NCI-H510A (cell line): Measurements from ENCODE around the gene DBNL.
A peak's percentile ranks its signal among the peaks of the same experiment; 100 is the strongest.

Experiments
- DNase-seq: peaks from one replicate; lab custom pipeline; 2025; lab: John Stamatoyannopoulos, UW

DBNL gene

DNA sequence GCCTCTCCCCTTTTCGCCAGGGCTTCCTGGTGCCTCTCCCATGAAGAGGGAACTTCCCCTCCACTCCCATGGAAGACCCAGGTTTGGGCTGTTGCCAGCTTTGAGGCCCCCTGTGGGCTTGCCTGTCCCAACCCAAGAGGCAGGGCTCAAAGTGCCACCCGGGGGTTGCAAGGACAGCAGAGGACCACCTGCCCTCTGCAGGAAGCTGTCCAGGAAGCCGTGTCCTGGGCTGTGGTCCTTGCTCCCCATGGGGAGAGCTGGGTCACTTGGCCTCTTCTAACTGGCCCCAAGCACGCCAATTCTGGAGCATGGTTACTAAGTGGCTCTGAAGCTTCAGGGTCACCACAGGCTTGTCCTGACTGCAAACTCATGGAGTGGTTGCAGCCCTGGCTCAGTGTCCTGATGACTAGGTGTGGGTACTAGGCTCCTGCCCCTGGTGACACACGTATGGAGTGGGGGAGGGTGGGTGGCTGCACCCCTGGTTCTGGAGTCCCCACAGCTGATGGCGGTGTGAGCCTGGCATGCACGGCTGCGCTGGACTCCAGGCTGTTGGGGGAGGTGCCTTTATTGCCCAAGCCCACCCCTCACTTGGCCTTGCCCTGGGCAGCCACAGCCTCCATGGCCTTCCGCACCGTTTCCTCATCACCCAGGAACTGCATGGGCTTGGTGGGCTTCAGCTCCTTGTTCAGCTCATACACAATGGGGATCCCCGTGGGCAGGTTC is 17.8 kb downstream of the DBNL start:
- DNase-seq = no peak

DNA sequence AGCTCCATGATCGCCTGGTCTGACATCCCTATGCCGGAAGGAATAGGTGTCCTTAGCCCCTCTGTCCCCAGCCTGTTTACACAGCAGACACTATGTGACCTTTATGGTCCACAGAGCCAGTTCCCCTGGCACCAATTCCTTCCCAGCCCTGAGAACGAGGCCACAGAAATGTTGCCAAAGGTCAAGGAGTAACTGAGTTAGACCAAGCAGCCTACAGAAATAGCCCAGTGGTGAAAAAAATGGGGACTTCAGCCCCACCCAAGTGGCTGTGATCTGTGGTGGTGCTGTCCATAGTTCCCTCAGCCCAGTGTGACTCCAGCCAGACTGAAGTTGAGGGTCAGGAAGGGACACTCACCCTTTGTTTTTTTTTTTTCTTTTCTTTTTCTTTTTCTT is 18.4 kb downstream of the DBNL start:
- DNase-seq = no peak

DNA sequence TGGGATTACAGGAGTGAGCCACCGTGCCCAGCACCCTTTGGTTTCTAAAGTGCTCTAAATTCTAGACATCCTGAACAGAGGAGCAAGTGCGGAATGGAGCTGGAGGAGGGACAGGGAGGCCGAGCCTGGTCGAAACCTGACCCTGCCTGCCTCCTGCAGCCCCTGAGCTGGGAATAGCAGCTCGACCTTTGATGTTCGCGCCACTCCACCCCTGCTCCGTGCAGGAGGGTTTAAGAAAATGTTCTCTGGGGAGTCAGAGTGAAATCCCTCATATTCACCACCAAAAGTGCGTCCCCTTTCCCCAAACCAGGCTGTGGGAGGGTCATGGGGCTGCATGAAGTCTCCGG is 19.0 kb downstream of the DBNL start:
- no peak for DNase-seq

DNA sequence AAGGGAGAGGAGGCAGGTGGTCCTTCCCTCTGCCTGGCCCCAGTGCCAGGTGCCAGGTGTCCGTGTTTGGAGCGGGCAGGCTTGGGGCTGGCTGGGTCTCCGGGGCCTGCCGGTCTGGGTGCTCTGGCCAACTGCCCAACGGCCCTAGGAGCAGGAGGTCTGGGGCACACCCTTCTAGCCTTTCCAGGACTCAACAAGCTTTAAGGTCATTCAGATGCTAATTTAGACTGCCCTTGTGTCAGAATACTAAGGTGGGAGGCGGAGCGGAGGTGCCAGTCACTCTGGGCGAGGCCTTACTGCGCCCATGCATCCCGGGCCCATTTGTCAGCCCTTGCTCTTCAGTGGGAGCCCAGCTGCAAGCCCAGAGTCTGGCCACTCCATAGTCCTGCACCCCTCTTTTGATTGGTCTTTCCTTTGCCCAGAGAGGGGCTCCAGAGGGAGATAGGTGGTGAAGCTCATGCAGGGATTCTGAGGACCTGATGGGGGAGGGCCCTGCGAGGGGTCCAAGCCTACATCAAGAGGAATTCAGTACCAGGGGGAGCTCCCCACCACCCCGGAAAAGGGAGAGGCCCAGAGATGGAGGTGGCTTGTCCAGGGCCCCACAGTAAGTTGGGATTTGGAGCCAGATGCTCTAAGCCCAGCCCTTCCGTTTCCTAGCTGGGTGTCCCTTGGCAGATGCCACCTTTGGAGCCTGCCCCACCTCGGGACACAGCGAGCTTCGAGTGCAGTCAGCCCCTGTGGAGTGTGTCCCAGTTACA is 19.6 kb downstream of the DBNL start:
- no peak for DNase-seq

DNA sequence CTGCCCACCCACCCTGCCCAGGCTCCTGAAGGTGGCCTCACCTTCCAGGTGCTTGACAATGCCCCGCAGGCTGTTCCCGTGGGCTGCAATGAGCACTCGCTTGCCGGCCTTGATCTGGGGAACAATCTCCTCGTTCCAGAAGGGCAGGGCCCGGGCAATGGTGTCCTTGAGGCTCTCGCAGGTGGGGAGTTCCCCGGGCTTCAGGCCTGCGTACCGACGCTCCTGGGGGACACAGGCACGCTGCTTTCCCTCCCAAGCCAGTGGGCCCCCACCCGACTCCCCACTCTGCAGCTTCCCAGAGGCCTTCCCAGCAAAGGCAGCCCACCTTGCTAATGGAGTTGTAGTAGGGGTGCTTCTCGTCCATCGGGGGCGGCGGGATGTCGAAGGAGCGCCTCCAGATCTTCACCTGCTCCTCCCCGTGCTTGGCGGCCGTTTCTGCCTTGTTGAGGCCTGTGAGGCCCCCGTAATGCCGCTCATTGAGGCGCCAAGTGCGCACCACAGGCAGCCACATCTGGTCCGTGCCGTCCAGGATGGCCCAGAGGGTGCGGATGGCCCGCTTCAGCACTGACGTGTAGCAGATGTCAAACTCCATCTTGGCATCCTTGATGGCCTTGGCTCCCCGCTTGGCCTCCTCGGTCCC is 20.4 kb downstream of the DBNL start:
- DNase-seq = no peak

DNA sequence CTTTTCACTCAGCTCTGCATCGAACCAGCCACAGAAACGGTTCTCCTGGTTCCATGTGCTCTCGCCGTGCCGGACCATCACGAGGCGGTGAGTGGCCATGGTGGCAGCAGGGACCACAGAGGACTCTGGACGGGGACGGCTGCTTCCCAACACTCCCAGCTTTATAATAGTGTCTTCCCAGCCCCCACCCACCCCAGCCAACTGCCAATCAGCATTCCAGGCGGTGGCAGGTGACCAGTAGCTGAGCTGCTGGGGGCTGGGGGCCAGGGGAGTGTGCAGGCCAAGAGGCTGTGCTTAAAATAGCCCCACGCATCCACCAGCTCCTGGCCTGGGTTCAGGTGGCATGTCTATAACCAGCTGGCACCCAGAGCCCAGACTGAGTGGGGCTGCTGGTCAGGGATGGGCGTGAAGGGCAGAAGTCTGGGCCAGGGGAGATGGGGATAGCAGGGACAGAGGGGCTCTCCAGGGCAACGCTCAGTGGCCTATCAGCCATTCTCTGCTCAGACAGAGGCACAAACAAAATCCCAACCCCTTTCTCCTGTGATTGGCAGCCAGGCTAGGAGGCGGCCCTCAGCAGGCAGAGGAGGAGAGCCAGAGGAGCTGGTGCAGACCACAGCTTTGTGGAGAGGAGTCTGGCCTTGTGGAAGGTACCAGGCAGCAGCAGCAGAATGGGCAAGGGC is 21.1 kb downstream of the DBNL start, which contains the start of gene PGAM2:
Gene PGAM2, minus strand, starts transcription at position 137 of the 680 bp plus-strand sequence. Its CDS starts 38 bp downstream, at position 99.
- peak; percentile 5 for DNase-seq

DNA sequence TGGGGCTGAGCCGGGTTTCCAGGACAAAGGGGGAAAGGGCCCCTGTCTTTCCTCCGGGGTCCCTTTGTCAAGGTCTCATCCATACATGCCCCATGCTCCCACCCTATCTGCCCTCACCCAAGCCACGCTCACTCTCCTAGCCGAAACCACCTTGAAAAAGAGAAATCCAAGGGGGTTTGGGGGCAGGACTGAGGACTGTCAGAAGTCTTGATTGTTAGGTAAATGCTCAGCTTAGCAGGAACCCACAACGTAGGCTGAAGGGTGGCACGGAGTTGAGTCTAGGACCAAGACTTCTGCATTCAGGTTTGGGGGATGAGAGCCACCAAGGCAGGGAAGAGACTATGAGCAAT is 21.6 kb downstream of the DBNL start:
- DNase-seq = no peak

DNA sequence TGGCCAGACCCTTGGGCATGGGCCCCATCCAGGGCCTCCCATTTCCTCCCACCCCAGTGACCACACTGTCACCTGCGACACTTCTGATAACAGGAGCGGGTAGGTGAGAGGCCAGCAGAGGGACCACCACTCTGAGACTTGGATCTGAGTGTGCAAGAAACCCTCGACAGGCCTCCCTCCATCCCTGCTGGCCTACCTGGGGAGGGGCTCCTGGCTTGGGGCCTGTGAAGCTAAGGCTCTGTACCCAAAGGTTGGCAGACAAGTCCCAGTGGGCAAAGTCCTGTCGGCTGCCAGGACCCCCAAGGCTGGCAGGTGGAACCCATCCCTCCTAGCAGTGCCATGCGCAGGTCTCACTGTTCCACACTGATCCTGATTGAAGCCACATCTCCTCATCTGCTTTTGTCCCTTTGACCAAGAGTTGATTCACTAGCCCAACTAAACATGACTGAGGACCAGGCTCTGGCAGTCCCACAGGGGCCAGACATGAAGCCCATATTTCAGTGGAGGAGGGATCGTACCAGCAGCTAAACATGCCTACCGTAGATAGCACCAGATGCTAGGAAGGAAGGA is 22.1 kb downstream of the DBNL start:
- no peak for DNase-seq

DNA sequence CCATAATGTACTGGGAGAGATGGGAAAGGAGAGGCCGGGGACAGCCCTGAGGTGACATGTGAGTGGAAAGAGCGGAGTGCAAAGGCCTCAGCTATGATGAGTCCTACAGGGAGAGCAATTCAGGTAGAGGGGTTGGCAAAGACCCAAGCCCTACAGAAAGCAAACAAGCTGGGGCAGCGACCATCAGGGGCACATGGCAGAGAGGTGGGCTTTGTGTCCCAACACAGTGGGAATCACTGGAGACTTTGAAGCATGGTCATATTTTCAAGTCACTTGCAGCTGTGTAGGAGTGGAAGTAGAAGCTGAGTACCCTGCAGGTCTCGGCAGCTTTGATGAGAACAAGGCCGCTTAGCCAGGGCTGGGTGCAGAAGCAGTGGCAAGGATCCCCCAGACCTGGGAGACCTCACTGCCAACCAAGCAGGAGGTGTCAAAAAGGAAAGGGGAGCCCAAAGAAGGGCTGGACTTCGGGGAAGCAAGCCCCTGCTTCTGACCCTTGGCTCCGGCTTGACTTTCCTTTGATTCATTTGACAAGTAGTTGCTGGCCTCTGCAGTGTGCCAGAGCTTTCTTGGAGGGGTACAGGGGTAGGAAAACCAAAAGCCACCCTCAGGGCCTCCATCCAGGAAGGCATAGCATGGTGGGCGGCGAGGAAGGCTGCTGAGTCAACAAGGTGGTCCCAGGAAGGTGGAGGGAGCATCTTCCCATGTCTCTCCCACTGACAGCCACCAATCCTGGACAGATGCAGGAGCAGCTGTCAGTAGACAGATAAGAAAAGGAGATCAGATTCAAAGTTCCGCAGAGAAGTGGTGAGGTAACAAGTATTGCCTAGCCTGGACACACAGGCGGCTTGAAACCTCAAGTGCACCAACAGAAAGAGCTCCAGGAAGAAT is 22.8 kb downstream of the DBNL start:
- DNase-seq = no peak

DNA sequence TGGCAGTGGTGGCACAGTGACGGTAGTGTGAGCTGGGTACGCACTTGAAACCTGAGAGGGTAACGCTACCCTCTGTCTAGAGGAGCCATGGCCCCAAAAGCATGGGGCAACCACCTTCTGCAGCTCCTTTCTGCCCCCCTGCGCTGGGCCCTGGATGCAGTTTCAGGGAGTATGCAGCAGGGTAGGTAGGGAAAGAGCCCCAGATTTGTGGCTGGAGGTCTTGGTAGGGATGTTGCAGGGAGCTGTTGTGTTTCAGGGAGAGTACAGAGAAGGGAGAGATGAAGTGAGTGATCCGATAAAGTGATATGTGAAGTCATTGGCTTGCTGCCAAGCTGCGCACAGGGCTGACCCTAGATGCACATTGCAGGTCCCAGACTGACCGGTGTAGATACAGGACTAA is 23.6 kb downstream of the DBNL start:
- peak; percentile 32 for DNase-seq

DNA sequence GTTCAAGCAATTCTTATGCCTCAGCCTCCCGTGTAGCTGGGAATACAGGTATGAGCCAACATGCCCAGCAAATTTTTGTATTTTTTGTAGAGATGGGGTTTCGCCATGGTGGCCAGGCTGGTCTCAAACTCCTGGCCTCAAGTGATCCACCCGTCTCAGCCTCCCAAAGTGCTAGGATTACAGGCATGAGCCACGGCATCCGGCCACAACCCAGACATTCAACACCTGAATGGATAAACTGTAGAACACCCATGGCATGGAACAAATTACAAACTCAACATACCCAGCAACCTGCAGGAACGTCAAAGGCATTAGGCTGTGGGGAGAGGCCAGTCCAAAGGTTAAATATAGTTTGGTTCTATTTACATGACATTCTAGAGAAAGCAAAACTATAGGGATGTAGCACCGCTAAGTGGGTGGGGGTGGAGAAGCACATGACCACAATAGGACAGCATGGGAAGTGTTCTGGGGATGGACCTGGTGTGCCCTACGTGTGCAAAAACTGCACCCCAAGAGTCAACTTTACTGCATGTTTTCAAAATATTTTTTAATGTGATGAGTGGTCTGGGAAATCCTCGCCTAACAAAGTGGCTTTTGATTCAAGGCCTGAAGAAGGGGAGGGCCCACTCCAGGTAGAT is 27.3 kb downstream of the DBNL start:
- DNase-seq = no peak

DNA sequence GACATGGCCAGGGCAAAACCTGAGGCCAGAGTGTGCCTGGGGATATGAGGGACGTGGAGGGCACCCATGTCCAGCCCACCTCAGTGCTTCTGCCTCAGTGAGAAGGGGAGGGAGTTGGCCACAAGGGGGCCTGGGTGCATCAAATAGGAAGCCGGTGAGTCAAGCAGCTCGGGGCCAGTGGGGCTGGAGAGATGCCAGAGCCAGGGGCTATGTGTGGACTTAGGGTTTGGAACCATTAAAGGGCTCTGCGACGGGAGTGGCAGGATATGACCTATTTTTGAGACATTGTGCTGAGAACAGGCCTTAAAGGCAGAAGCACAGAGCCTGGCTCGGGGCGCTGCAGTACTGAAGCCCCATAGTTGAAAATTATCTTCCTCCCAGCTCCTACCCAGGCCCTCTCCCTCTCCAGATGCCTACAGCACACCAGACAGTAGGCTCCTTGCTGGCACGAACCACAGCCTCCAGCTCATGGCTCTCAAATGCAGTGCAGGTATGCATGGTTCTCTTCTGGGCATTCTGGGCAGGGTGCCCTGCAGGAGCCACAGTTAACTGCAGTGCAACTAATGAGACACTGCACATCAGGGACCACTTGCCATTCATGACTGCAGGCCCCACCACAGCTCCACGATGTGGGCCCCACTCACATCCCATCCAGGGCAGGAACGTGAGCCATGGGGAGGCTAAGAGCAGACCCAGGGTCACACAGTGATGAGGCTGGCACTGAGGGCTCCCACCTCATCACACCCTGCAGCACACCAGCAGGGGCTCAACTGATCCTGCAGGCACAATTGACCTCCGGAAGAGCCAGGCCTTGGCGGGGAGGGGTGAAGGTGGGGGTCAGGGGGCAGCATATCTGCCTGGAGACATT is 28.1 kb downstream of the DBNL start:
- peak; percentile 10 for DNase-seq

DNA sequence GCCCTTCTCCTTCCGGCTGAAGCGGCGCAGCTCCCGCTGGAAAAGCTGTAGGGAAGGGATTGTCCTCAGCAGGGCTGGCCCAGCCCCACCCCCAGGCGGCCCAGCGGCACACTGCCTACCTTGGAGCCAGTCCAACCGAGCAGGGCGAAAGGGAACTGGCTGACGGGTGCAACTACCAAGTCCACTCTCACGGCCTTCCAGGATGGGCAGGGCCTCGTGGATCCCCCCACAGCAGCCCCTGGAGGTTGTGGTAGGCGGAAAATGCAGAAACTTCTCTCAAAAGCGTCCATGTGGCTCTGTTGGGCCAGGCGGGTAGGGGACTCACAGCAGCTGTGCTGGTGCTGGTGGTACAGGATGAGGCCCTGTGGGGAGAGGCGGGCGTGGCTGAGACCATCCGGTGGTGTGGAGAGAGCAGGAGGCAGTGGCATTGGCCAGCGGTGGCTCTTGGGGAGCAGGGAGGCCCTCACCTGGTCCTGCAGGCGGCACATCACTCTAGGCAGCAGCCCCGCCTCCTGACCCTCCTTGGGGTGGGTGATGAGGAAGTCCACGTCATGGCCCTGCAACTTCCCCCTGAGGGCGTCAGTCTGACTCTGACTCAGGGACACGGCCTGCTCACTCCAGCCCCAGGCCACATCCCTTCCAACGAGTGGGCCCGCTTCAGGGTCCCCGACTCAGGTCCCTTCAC is 29.3 kb downstream of the DBNL start:
- no peak for DNase-seq

DNA sequence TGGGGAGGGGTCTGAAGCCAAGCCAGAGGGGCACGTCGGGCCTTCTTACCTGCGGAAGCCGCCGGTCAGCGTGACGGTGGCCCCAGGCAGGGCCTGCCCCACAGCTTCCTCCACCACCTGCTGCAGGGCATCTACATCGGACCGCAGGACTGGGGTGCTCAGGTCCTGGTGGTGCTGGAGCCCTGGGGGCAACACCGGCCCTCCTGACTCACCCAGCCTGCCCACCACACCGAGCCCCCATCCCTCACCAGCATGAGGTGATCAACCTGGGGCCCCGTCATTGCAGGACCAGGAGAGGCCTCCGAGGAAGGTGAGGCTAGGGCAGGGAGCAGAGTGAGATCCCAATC is 29.8 kb downstream of the DBNL start:
- no peak for DNase-seq

DNA sequence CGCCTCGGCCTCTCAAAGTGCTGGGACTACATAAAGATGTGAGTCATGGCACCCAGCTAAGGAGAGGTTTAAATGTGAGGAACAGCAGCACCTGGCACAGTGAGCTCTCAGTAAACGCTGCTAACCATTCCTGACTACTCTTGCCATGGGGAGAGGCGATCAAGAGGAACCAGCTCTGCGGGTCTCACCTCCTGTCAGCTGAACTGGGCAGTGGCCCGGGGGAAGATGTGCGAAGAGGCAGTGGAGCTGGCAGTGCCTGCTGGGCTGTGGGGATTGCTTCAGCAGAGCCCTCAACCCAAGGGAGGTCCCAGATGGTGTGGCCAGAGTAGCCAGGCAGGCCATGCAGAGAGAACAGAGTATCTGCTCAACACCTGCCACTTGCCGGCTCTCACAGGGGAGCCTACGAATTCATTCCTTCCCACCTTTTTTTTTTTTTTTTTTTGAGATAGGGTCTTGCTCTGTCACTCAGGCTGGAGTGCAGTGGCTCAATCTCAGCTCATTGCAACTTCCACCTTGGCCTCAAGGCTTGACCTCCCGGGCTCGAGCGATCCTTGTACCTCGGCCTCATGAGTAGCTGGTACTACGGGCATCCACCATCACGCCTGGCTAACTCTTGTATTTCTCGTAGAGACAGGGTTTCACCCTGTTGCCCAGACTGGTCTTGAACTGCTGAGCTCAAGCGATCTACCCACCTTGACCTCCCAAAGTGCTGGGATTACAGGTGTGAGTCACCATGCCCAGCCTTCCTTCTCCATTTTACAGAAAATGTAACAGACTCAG is 31.0 kb downstream of the DBNL start:
- DNase-seq = no peak

DNA sequence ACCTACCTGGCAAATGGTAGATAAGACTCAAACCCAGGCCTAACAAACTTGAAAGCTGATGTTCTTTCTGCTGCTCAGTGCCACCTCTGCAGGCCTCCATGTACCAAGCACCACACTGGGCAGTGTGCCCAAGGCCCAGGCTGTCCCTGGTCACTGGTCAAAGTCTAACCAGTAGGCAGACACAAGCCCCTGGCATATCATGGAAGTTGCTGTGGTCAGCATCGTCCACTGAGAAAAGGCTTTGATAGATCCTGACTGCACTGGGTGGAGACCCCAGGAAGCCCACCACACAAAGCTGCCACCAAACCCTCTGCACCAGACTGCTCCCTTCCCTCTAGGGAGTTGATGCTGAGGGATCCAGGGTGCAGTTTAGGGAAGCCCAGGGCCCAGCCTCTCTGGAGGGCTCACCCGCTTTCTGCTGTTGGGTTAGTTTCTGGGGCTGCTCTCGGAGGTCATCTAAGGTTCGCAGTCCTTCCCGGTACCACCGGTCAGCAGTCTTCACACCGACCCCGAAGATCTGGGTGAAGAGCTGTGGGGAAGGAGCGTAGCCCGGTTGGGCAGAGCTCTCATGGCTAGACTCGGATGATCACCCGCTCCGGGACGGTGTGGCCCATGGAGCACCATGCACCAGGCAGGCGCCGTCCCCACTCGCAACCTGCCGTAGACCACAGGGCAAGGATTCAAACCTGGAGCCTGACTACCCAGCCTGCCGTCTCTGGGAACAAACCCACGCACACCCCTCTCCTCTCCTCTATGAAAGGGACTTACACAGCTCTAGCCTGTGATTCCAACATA is 31.8 kb downstream of the DBNL start:
- no peak for DNase-seq

DNA sequence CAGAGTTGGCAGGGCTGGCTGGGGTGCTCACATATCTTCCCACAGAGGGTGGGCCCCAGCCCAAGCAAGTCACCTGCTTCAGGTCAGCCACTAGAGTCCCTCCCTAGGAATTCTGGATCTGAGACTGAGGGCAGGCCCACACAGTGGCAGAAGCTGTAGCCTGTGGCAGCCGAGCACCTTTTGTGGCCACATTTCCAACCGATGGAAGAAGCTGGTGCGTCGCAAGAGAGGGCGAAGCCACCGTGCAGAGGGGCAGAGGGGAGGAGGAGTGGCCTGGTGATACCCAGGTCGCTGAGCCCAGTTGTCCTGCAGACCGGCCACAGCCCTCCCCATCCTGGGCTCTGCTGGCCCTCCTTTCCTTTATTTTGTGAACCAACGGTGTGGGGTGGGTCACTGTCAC is 32.6 kb downstream of the DBNL start:
- no peak for DNase-seq

DNA sequence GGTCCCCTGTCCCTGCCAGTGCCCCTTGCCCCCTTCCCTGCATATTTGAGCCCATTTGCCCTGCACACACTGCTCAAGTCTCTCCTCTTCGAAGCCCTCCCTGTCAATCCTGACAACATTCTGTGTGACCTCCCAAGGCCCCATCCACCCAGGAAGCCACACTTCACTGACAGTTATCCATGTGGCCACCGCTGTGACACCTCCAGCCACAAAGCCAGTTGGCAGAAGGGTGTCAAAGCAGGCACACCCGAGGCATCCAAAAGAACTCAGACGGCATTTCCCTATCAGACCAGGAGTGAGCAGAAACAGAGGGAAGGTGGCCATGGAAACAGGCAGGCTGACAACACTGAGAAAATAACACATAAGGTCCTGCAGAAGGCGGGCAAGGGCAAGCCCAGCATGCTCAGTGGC is 33.2 kb downstream of the DBNL start:
- DNase-seq = no peak
